Measurements from ENCODE around the gene FCER2.

Gene FCER2

DNA sequence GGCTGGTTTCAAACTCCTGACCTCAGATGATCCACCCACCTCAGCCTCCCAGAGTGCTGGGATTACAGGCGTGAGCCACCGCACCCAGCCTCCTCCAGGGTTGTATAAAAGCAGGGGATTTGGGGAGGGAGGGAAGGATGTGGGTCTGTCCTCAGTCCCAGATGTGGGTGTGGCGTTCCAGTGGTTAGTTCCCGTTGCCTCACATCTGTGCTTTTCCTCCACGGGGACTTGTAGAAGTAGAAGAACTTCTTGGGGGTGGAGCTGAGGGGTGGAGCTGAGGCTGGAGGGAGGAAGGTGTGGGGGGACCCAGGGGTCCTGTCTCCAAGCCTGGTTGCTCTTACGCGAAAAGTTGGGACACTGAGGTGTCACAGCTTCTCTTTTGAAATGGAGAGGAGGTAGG, 25.6 kb downstream of the FCER2 start:
- DNase-seq: peak in 1 of 2 donors; percentile 41

DNA sequence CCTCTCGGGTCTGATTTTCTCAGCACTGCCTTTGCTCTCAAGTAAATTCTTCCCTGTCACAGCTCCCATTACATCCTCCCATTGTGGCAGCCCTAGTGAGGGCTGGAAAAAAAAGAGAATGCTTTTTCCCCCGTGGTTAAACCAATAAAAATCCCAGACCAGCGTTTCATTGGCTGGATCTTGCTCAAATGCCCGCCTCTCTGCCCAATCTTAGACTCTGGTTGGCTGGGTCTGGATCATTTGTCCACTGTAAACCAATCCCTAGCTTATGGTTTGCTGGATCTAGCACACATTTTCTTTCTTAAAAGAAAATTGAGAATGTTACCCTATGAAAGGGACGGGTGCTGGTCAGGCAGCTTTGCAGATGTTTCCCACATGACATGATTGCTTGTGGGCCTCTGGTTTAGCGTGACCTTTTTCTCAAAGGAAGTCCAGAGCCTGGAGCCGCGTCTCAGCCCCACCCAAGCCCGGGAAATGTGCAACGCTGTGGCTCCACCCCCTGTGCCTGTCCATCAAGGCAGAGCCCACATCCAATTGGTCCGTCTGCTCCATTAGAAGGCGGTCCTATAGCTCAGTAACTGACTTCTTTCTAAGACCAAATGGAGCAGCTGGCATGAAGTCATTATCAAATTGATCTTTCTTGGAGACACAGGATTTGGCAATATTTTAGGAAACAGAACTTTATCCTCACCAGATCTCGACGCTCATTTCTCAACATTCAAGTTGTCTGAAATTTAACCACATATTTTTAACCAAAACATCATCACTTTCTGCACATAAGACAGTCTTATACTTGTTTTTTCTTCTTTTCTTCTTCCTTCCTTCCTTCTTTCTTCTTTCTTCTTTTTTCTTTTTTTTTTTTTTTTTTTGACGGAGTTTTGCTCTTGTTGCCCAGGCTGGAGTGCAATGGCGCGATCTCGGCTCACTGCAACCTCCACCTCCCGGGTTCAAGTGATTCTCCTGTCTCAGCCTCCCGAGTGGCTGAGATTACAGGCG, 27.6 kb downstream of the FCER2 start:
- DNase-seq: peak in 1 of 2 donors; percentile 75

DNA sequence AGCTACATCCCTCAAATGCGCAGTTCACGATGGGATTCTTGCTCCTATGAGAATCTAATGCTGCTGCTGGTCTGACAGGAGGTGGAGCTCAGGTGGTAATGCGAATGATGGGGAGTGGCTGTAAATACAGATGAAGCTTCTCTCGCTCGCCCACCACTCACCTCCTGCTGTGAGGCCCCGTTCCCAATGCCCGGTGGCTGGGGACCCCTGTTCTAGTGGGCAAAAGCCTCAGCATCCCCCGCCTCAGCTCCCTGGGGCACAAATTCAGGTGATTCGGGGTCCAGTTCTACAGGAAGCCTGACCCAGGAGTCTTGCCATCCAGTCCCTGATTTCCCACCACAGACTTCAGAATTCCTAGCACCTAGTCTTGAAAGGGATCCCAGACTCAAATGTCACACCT, 29.4 kb downstream of the FCER2 start:
- DNase-seq: no peak

DNA sequence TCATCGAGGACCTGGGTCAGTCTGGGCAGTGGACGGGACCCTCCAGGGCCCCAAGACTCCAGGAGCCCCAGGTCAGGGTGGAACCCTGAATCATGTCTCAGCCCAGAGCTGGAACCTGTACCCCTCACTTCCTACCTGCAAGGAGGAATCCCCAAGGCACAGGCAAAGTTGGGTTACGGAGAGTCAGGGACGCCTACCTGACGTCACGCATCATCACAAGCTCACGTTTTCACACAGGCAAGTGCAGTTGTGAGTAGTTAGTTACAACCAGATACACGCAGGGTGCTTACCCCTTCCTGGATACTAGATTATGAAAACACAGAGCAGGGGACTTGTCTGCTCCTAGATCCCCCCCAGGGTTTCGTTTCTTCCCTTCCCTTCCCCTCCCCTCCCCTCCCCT, 31.1 kb downstream of the FCER2 start:
- DNase-seq: no peak

DNA sequence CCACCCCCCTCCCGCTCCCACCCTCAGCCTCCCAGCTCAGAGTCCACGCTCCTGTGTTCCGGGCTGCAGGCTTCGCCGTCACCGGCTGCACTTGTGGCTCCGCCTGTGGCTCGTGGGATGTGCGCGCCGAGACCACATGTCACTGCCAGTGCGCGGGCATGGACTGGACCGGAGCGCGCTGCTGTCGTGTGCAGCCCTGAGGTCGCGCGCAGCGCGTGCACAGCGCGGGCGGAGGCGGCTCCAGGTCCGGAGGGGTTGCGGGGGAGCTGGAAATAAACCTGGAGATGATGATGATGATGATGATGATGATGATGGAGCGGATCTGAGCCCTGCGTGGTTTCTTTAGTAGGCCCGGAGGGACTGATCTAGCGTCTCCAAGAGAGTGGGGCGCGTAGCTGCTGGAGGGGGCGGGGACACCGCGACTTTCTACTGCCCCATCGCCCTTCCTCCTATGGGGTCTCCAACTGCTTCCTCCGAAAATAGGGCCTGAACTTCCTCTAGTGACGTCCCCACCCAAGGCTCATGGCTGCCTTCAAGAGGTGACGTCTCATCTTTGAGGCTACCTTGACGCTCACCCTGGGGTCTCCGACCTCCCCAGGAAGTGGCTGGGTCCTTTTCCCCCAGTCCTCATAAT, 31.7 kb downstream of the FCER2 start:
- DNase-seq: peak in 1 of 2 donors; percentile 61

DNA sequence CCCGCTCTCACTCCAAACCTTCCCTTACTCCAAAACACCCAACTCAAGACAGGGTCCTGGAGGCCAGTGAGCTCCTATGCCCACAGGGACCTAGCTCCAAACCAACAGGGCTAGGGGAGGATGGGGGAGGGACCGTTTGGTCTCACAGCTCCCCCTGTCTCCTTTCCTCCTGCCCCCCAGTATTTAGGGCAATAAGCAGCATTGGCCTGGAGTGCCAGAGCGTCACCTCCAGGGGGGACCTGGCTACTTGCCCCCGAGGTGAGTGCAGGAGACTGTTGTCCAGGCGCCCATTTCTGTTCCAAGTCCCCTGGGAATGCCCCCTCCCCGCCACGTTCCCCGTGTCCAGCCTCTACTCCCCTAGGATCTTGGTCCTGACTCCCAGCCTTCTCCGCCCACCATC, 32.3 kb downstream of the FCER2 start:
- DNase-seq: no peak

DNA sequence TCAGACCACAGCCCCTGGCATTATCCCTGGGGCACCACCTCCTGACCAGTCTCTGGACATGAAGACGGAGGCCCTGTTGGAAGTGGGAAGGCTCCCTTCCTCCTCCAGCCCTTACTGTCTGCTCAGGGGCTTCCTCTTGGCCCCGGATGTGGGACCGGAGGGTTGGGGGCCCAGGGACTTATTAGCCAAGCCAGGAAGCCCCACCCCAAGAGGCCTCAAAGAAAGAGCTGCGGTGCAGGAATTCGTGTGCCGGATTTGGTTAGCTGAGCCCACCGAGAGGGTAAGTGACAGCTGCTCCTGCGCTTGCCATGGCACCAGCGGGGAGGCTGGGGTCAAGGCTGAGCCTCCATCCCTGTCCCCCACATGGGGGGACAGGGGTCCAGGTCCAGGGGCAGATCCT, 33.1 kb downstream of the FCER2 start, which contains the start of gene RETN:
Gene RETN, plus strand, starts transcription at position 208 of the 400 bp plus-strand sequence. CDS start 278 bp downstream, outside the sequence.
- no peak for DNase-seq

DNA sequence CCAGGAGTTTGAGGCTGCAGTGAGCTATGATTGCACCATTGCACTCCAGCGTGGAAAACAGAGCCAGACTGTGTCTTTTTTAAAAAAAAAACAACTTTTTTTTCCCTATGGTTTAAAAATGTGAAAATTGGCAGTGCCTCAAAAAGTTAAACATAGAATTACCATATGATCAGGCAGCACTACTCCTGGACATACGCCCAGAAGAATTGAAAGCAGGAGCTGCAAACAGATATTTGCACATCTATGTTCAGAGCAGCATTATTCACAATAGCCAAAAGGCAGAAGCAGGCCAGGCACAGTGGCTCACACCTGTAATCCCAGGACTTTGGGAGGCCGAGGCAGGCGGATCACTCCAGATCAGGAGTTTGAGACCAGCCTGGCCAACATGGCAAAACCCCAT, 36.9 kb downstream of the FCER2 start:
- DNase-seq: no peak

DNA sequence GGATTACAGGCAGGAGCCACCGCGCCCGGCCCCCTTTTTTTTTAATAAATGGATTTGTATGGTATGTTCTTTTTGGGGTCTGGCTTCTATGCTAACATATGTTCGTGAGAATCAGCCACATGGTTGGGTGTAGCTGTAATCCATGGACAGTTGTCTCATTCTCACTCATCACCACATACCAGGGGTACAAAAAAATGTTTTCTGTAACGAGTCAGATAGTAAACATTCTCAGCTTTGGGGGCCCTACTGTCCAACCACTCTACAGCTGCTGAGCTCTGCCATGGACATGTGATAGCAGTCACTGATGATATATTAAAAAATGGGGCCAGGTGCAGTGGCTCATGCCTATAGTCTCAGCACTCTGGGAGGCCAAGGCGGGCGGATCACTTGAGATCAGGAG, 38.2 kb downstream of the FCER2 start:
- no peak for DNase-seq

DNA sequence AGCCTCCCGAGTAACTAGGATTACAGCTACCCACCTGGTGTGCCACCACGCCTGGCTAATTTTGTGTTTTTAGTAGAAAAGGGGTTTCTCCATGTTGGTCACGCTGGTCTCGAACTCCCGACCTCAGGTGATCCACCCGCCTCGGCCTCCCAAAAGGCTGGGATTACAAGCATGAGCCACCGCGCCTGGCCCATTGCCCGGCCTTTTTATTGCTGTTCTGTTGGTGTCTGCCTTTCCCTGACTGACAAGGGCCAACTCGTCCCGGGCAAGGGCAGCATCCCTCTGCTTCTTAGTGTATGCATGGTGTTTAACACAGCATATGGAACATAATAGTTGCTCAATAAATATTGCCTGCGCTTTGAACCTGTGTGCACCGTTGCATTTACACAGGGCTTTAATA, 39.3 kb downstream of the FCER2 start:
- DNase-seq: no peak

DNA sequence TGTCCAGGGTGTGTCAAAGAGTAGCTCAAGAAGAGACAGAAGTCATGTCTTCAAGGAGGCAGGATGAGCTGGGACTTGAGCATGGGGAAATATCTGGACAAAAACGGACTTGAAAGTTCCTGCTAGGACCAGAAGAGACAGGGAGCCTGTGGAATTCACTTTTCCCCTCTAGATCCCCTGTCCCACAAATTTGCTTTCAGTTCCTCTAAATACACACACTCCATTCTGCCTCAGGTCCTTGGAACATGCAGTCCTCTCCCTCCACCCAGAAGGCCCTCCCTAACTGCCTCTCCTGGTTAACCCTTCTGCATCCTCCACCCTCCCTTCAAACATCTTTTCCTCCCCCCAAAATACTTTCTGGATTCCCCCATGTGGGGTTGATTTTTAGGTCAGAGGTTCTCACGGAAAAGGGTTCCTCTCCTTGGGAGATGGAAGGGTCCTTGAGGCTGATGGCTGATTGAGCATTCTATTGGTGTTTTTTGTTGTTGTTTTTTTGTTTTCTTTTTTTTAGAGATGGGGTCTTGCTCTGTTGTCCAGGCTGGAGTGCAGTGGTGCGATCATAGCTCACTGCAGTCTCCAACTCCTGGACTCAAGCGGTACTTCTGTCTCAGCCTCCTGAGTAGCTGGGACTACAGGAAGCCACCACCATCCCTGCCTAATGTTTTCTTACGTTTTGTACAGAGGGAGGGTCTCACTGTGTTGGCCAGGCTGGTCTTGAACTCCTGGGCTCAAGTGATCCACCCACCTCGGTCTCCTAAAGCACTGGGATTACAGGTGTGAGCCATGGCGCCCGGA, 40.0 kb downstream of the FCER2 start:
- no peak for DNase-seq

DNA sequence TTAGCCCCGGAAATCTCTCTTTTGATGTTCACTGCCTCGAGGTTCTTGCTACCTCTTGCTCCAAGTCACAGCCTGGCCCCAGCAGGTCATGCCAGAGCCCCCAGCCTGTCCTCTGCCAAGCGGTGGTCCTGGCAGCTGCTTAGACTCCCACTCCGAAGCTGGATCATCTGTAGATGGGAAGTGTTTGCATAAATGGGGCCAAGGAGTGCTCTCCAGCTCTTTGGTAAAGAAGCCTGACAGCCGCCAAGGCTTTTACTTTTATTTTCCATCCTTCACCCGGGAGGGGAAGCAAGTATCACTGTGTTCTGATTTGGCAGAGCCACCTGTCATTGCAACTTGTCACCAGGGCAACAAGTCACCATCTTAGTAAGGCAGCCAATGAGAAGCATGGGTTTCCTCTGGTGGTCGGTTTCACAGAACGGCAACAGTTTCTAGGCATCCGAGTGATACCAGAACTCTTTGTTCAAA, 43.7 kb downstream of the FCER2 start:
- DNase-seq: peak; percentile 65 to 72

DNA sequence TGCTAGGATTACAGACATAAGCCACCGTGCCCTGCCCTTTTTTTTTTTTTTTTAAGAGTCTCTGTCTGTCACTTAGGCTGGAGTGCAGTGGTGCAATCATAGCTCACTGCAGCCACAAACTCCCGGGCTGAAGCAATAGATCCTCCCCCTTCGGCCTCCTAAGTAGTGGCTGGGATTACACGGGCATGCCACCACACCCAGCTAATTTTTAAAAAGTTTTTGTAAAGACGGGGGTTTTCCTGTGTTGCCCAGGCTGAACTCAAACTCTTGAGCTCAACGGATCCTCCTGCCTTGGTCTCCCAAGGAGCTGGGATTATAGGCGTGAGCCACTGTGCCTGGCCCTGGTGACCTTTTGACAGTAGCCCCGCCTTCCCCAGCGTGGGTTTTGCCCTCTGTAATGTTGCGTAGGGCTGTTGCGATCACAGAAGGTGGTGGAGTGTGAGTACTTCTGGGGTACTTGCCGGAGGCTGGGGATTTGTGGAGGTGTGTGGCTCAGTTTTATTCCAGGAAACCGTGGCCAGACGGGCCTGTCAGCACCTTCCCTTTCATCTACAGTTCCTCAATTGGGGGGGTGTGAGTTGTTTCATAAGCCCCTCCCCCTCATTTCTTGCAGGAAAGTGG, 44.7 kb downstream of the FCER2 start:
- peak in 1 of 2 donors; percentile 79 for DNase-seq

DNA sequence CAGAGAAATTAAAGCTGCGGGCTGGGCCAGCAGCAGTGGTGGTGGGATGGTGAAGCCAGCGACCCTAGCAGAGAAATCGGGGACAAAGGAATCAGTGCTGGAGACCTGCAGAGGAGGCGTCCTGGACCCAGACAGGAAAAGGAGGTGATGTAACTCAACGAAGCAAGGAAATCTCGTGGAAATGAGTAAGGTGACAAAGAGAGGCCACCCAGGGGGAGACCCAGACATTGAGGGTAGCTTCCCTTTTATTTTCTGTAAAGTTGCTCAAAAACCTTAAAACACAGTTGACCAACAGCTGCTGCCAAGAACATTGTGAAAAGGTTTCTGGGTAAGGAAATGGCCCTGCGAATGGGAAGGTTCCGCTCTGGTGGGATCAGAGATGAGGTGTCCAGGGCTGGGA, 46.4 kb downstream of the FCER2 start:
- peak in 1 of 2 donors; percentile 49 for DNase-seq

DNA sequence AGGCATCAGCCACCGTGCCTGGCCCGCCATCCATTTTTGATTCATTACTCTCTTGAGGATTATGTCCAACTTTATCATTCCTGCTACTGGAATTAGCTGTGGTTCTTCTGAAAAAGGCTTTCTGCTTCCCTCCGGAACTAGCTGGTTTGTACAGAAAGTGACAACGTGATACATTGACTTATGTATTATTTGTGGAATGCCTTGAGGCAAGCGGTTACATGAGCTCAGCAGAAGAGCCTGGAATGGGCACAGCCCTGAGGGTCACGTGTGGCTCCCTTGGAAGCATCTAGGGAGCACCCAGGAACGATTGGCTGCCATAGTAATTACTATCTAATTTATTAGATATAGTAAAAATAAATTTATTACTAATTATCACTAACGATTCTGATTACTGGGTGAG, 47.5 kb downstream of the FCER2 start:
- no peak for DNase-seq

DNA sequence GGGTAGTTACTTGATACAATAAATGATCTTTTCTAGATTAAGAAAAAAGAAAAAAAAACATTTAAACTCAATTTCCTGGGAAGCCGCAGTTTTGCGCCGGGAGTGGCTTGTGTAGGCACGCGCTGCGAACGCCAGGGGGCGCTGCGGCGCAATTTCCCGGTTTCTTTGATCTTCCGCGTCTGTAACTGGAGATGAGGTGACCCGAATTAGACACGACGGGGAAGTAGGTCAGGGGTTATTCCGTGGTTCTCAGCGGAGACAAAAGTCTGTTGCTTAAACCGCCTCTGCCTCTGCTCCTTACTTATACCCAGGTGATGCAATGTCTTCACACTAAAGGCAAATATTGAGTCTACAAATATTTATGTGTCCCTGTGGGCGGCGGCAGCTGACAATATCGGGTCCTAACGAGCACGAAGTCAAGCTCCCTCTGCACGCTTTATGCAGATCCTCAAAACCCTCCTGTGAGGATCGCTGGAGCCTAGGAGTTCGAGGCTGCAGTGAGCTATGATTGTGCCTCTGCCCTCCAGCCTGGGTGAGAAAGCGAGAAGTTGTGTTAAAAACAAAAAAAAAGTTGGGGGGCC, 49.8 kb downstream of the FCER2 start:
- DNase-seq: peak; percentile 86 to 88

DNA sequence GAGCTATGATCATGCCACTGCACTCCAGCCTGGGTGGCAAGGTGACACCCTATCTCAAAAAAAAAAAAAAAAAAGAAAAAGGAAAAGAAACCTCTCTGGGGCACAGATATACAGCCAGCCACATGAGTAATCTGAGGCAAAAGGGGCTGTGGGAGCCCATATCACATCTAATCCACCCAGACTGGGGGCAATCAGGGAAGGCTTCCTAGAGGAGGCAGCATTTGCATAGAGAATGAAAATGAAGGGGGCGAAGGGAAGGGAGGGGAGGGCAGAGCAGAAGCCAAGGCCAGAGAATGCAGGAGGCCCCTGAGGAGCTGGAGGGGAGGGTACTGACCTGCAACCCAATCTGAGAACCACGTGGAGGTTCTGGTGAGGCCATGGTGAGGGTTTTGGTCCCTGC, 51.8 kb downstream of the FCER2 start:
- no peak for DNase-seq

DNA sequence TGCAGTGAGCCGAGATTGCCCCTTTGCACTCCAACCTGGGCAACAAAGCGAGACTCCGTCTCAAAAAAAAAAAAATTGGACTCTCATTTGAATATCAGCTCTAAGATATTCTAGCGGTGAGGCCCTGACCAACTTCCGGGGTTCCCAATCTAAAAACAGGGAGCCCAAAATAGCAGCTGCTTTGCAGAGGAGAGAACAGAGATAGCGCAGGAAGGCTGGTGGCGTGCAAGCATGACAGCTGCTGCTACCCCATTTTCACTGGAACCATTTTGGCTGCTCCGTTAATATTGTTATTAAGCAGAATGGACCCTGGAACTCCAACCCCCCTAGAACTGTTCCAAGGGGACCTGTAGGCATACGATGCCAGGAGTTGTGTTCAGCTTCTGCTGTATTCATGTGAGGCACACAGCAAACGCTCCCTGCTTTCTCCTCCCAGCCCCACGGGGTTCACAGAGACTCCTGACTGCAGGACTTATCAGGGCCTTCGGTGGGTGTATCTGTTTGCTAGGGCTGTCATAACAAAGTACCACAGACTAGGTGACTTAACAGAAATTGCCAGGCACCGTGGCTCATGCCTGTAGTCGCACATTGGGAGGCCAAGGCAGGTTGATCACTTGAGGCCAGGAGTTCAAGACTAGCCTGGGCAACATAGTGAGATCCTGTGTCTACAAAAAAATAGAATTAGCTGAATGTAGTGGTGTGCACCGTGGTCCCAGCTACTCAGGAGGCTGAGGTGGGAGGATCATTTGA, 53.5 kb downstream of the FCER2 start:
- DNase-seq: no peak

DNA sequence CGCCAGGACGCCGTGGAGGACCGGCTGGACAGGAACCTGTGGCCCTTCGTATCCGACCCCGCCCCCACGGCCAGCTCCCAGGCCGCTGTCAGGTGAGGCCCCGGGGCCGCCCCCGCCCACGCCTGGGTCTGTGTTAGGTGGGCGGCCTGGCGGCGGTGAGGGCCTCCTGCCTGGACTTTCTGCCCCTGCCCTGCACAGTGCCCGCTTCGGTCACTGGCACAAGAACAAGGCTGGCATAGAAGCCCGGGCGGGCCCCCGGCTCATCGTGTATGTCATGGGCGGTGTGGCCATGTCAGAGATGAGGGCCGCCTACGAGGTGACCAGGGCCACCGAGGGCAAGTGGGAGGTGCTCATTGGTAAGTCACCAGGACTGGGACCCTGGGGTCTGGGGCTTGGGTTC, 54.8 kb downstream of the FCER2 start:
- no peak for DNase-seq

DNA sequence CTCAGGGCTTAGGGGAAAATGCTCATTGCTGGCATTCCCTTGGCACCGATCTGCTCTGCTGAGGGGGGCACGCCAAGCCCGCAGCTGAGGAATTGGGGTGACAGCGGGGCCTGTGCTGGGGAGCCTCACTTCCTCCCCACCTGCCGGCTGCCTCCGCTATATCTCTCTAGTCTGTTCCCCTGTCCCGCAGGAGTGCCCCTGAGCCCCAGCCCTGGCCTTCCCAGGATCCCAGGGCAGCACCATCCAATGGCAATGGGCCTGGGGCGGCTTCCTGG, 55.6 kb downstream of the FCER2 start:
- no peak for DNase-seq

DNA sequence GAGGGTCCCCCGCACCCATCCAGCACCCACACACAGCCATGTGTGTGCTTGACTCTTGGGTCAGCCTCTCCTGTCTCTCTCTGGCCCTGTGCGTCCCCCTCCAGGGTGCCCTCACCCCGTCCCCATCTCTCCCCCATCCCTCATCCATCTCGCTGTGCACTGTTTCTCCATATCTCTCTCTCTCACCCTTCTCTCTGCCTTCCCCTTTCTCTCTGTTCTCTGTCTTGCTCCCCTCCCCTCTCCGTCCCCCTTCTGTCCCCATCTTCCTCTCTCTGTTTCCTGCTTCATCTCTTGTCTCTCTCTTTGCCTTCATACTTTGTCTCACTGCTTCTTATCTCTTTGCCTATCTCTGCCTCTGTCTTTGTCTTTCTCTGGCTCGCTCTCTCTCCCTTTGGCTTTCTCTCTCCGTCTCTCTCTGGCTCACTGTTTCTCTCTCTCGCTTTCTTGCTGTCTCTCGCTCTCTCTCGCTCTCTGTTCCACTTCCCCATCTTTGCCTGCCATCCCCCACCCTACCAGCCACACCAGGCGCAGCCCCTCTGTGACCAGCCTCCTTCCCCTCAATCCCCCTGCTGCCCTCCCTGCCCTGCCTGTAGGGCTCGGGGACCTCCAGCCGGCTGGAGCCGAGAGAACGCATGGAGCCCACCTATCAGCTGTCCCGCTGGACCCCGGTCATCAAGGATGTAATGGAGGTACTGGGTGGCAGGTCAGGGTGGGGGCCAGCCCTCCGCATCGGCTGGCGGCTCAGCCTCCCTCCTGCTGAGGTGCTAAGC, 56.1 kb downstream of the FCER2 start:
- no peak for DNase-seq

Data from CD4-positive, alpha-beta T cell treated with Interleukin-1 beta for 1 hour (primary cell).